SH-SY5Y (cell line): ENCODE results near the gene SPACA4.

ENCODE experiments used
- GATA2 ChIP-seq: IDR thresholded peaks from 2 replicates; pipeline ENCODE4 v1.6.1; 2011; ENCODE audit warnings: mild to moderate bottlenecking, low read depth, low read length
- GATA3 ChIP-seq: IDR thresholded peaks from 2 replicates; pipeline ENCODE4 v1.6.1; 2011; ENCODE audit warnings: low read depth, mild to moderate bottlenecking, low read length, moderate library complexity

Gene SPACA4

GRCh38 chr19:48642862-48643261 is 36.3 kb downstream of the SPACA4 start:
- TF ChIP-seq GATA3 = no peak
- TF ChIP-seq GATA2 = no peak

GRCh38 chr19:48644355-48644754 is 37.8 kb downstream of the SPACA4 start:
- TF ChIP-seq GATA2 = no peak
- no peak for TF ChIP-seq GATA3

GRCh38 chr19:48644839-48645619 is 38.5 kb downstream of the SPACA4 start:
- no peak for TF ChIP-seq GATA3
- TF ChIP-seq GATA2 = no peak

GRCh38 chr19:48645620-48646000 is 39.1 kb downstream of the SPACA4 start:
- TF ChIP-seq GATA3 (no peak), GATA2 (no peak)

- TF ChIP-seq GATA3 (no peak), GATA2 (no peak)
Measured at GRCh38 chr19:48646001-48646721, 39.6 kb downstream of the SPACA4 start, which contains the start of gene CA11. TSS of gene CA11 (minus strand) at chr19:48646187. CDS start at chr19:48645632, 555 bp downstream.

- TF ChIP-seq GATA3 (no peak), GATA2 (no peak)
Measured at GRCh38 chr19:48646722-48647216, 40.2 kb downstream of the SPACA4 start.

GRCh38 chr19:48648134-48648533 is 41.6 kb downstream of the SPACA4 start:
- no peak for TF ChIP-seq GATA2
- TF ChIP-seq GATA3 = no peak

GRCh38 chr19:48650974-48651682 is 44.6 kb downstream of the SPACA4 start:
- TF ChIP-seq GATA2 = no peak

GRCh38 chr19:48651683-48652048 is 45.1 kb downstream of the SPACA4 start:
- TF ChIP-seq GATA3 = no peak
- TF ChIP-seq GATA2 = no peak

GRCh38 chr19:48654299-48655059 is 47.9 kb downstream of the SPACA4 start:
- TF ChIP-seq GATA3 (no peak), GATA2 (no peak)

- no peak for TF ChIP-seq GATA2
- TF ChIP-seq GATA3 = no peak
Measured at GRCh38 chr19:48656840-48657474, 50.4 kb downstream of the SPACA4 start.
